Subcutaneous abdominal adipose tissue (tissue), 5 donors: ENCODE data around the gene MRPL44.

ENCODE experiments used
- H3K27ac ChIP-seq: one replicate; pipeline ENCODE4 v1.7.0; 2013; ENCODE audit warnings: low read depth, mild to moderate bottlenecking, inconsistent platforms, low read length, moderate library complexity
- H3K27me3 ChIP-seq, 5 donors: one replicate each; pipeline ENCODE4 v1.7.0; 2013; ENCODE audit warnings: low read length in 5 of 5, inconsistent platforms in 1 of 5; ENCODE audit not compliant: control insufficient read depth in 5 of 5, insufficient read depth in 4 of 5
- H3K36me3 ChIP-seq, 5 donors: one replicate each; pipeline ENCODE4 v1.7.0; 2013; ENCODE audit warnings: low read length in 5 of 5; ENCODE audit not compliant: control insufficient read depth in 5 of 5, insufficient read depth in 5 of 5
- H3K4me1 ChIP-seq, 5 donors: one replicate each; pipeline ENCODE4 v1.7.0; 2013; ENCODE audit warnings: low read length in 5 of 5, mild to moderate bottlenecking in 3 of 5, moderate library complexity in 1 of 5; ENCODE audit not compliant: control insufficient read depth in 5 of 5, insufficient read depth in 5 of 5
- H3K4me3 ChIP-seq, 5 donors: one replicate each; pipeline ENCODE4 v1.7.0; 2013; ENCODE audit warnings: low read length in 5 of 5, low read depth in 1 of 5
- H3K9ac ChIP-seq, 5 donors: one replicate each; pipeline ENCODE4 v1.7.0; 2013; ENCODE audit warnings: low read length in 5 of 5, mild to moderate bottlenecking in 4 of 5, moderate library complexity in 3 of 5
- H3K9me3 ChIP-seq, 5 donors: one replicate each; pipeline ENCODE4 v1.7.0; 2013; ENCODE audit warnings: low read length in 5 of 5; ENCODE audit not compliant: control insufficient read depth in 5 of 5
- donor health status: healthy.
- donor health status: healthy.
- donor health status: healthy.
- donor health status: healthy.
- donor health status: healthy.

Gene MRPL44

GRCh38 chr2:223980803-223981202 is 23.5 kb downstream of the MRPL44 start:
- Histone ChIP-seq H3K4me1 (no peaks in the 10 kb centered on the region), H3K27me3 (peaks cover 0 to 4% (median 0%) of the 10 kb centered on the region in 5 donors), H3K27ac (no peak overlapping the region), H3K4me3 (no peak overlapping the region), H3K9me3 (no peaks in the 10 kb centered on the region), H3K9ac (no peak overlapping the region), H3K36me3 (no peaks in the 10 kb centered on the region)

DNA sequence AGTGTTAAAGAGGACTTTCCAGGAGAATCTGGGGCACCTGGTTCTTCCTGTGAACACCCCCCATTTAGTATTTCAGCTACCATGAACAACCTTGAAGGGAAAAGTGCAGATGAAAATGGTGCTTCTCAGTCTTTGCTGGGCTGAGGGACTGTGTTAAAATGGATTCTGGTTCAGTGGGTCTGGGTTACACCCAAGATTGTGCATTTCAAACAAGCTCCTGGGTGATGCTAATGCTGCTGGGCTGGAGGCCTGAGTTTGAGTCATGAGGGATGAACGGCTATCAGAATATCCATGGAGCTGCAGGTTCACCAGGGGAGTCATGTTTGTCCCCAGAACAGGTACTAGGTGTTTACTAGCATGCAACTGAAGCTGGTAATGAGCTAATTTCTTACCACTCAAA is 24.0 kb downstream of the MRPL44 start:
- H3K4me1 ChIP-seq = no peaks in the 10 kb centered on the region
- no peaks in the 10 kb centered on the region for H3K9me3 ChIP-seq
- no peak overlapping the region for H3K27ac ChIP-seq
- H3K27me3 ChIP-seq = peaks cover 0 to 4% (median 0%) of the 10 kb centered on the region in 5 donors
- H3K4me3 ChIP-seq = no peak overlapping the region
- no peaks in the 10 kb centered on the region for H3K36me3 ChIP-seq
- no peak overlapping the region for H3K9ac ChIP-seq

DNA sequence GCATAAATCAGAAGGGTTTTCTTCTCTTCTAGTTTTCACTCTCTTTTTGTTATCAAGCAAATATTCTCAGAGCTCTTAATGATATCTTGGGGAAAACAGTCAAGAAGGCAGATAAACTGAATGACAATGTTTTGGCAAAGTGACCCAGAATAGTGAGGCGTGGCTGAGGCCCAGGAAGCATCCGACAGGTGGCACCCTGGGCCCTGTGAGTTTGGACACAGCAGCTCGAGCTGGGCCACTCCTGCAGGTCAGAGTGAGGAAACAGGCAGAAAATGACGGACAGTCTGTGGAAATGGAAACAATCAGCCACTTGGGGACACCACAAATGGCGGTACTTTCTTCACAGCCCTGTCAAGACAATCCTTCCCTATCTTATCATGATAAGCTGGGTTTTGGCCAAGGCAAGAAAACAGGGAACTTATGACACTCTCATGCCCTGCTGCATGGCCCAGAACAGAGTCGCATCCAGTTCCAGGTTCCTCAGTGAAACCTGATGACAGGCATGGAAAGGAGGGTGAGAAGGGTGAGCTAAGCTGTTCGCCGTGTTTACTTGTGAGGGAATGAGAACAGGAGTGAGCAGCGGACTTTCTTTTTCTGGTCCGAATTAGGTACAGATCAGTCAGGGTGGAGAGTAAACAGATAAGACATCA is 32.1 kb downstream of the MRPL44 start:
- H3K4me1 ChIP-seq = peaks cover 0 to 4% (median 0%) of the 10 kb centered on the region in 5 donors
- H3K27ac ChIP-seq = no peak overlapping the region
- peaks cover 0 to 4% (median 0%) of the 10 kb centered on the region in 5 donors for H3K27me3 ChIP-seq
- no peak overlapping the region for H3K4me3 ChIP-seq
- H3K9me3 ChIP-seq = no peaks in the 10 kb centered on the region
- no peaks in the 10 kb centered on the region for H3K36me3 ChIP-seq
- H3K9ac ChIP-seq = no peak overlapping the region

GRCh38 chr2:223989856-223990232 is 32.6 kb downstream of the MRPL44 start:
- H3K9me3 ChIP-seq = no peaks in the 10 kb centered on the region
- H3K27me3 ChIP-seq = peaks cover 0 to 4% (median 0%) of the 10 kb centered on the region in 5 donors
- no peaks in the 10 kb centered on the region for H3K36me3 ChIP-seq
- peaks cover 0 to 4% (median 0%) of the 10 kb centered on the region in 5 donors for H3K4me1 ChIP-seq
- no peak overlapping the region for H3K9ac ChIP-seq
- H3K27ac ChIP-seq = no peak overlapping the region
- H3K4me3 ChIP-seq = no peak overlapping the region

DNA sequence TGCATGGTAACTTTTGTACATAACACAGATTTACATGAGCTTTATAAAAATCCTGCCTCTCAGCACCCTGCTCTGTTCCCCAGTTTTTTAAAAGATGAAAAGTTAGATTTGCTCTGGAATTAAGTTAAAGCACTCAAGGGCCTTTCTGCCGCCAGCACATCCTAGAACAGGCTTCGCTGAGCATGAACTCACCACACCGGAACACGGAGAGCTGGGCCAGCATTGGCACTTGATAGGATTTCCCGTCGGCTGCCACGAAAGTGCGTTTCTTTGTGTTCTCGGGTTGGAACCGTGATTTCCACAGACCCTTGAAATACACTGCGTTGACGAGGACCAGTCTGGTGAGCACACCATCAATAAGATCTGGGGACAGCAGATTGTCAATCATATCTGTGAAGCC is 34.3 kb downstream of the MRPL44 start:
- H3K27ac ChIP-seq = no peak overlapping the region
- H3K9me3 ChIP-seq = no peaks in the 10 kb centered on the region
- H3K9ac ChIP-seq = no peak overlapping the region
- peaks cover 0 to 4% (median 0%) of the 10 kb centered on the region in 5 donors for H3K4me1 ChIP-seq
- H3K36me3 ChIP-seq = no peaks in the 10 kb centered on the region
- no peaks in the 10 kb centered on the region for H3K27me3 ChIP-seq
- H3K4me3 ChIP-seq = no peak overlapping the region

DNA sequence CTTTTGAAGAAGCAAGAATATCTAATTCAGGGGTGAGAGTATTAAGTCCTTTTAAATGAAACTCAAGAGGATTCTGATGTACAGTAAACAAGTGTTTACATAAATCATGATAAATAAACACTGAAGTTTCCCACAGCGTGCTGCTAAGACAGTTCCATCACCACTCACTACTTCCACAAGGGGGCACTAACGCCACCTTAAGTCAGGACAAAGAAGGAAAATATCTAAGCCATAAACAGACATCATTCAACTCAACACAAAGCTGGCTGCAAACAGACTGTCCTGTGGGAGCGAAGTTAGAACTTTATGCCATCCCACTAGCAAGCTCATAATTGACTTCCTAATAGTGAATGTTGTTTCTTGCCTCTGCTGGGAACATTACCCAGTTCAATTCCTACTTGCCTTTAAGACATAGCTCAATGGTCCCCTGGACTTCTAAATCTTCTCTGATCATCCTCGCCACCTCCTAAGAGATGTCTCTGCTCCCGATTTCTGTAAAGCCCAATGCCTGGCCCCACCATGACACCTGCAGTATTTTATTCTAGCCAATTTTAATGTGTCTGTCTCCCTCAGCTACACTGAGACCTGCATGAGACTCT is 36.5 kb downstream of the MRPL44 start:
- Histone ChIP-seq H3K4me3 (no peak overlapping the region), H3K9ac (no peak overlapping the region), H3K9me3 (no peaks in the 10 kb centered on the region), H3K4me1 (peaks cover 0 to 4% (median 0%) of the 10 kb centered on the region in 5 donors), H3K36me3 (no peaks in the 10 kb centered on the region), H3K27ac (no peak overlapping the region), H3K27me3 (no peaks in the 10 kb centered on the region)

- Histone ChIP-seq H3K9ac (no peak overlapping the region), H3K4me3 (no peak overlapping the region), H3K27ac (no peak overlapping the region), H3K36me3 (no peaks in the 10 kb centered on the region), H3K4me1 (peaks cover 0 to 4% (median 0%) of the 10 kb centered on the region in 5 donors), H3K9me3 (no peaks in the 10 kb centered on the region), H3K27me3 (no peaks in the 10 kb centered on the region)
Measured at GRCh38 chr2:223994562-223995162, 37.4 kb downstream of the MRPL44 start.

DNA sequence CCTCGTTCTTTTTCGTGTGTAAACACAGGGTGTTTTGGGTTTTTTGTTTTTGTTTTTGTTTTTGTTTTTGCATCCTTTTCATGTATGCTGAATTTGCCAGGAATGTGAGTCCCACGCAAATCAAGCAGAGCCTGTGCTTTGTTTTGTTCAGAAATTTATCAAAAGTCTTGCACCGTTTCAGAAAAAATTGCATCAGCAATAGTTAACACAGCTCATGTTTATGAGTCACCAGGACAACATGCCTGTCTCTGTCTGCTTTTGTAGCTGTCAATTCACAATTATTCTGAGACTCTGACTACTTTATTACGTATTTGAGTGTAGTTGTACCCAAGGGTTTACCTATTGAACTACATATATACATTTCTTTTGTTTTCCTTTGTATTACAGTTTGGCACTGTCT is 38.3 kb downstream of the MRPL44 start:
- Histone ChIP-seq H3K4me1 (peaks cover 0 to 4% (median 0%) of the 10 kb centered on the region in 5 donors), H3K36me3 (no peaks in the 10 kb centered on the region), H3K9ac (no peak overlapping the region), H3K27me3 (no peaks in the 10 kb centered on the region), H3K27ac (no peak overlapping the region), H3K4me3 (no peak overlapping the region), H3K9me3 (no peaks in the 10 kb centered on the region)

- H3K27ac ChIP-seq = no peak overlapping the region
- no peak overlapping the region for H3K9ac ChIP-seq
- H3K4me3 ChIP-seq = no peak overlapping the region
- peaks cover 0 to 4% (median 0%) of the 10 kb centered on the region in 5 donors for H3K4me1 ChIP-seq
- no peaks in the 10 kb centered on the region for H3K27me3 ChIP-seq
- no peaks in the 10 kb centered on the region for H3K36me3 ChIP-seq
- no peaks in the 10 kb centered on the region for H3K9me3 ChIP-seq
Measured at GRCh38 chr2:223996391-223996790, 39.1 kb downstream of the MRPL44 start.

- H3K9ac ChIP-seq = no peak overlapping the region
- H3K27ac ChIP-seq = no peak overlapping the region
- no peak overlapping the region for H3K4me3 ChIP-seq
- no peaks in the 10 kb centered on the region for H3K9me3 ChIP-seq
- H3K27me3 ChIP-seq = no peaks in the 10 kb centered on the region
- H3K36me3 ChIP-seq = no peaks in the 10 kb centered on the region
- H3K4me1 ChIP-seq = peaks cover 0 to 4% (median under 1%) of the 10 kb centered on the region in 5 donors
Measured at GRCh38 chr2:223997938-223998337, 40.7 kb downstream of the MRPL44 start.
